LNCAP (cell line): Measurements from ENCODE around the gene SAMD11.

Experiments used
- TF ChIP-seq, protein P1 (sequence below): fragments of 450-650 bp; IDR thresholded peaks from 2 replicates; pipeline ENCODE4 v1.5.1; 2017; ENCODE audit warnings: mild to moderate bottlenecking

The SAMD11 gene

DNA sequence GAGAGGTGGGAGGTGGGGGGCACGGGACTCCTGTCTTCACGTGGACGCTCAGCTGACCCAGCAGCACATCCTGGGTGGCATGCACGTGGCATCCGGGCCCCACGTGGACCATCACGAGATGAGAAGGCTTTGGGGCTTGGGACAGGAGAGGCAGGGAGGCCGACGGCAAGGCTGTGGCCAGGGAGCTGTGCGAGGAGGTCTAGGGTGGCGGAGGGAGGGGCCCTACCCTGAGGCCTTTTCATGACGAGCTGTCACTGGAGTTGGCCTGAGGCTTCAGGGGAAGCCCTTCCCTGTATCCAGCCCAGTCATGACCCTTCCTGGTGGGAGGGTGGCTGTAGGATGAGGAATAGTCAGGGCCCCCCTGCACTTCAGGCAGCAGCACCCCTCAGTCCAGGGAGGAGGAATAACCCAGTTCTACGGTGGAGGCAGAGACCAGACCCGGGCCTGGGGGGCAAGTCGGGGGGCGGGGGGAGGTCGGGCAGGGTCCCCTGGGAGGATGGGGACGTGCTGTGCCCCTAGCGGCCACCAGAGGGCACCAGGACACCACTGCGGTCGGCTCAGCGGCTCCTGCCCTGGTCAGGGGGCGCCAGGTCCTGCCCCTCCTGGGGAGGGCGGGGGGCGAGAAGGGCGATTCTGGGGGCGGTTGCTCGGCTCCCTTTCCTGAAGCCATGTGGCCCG is 60.2 kb downstream of the SAMD11 start:
- TF ChIP-seq, protein P1, sequence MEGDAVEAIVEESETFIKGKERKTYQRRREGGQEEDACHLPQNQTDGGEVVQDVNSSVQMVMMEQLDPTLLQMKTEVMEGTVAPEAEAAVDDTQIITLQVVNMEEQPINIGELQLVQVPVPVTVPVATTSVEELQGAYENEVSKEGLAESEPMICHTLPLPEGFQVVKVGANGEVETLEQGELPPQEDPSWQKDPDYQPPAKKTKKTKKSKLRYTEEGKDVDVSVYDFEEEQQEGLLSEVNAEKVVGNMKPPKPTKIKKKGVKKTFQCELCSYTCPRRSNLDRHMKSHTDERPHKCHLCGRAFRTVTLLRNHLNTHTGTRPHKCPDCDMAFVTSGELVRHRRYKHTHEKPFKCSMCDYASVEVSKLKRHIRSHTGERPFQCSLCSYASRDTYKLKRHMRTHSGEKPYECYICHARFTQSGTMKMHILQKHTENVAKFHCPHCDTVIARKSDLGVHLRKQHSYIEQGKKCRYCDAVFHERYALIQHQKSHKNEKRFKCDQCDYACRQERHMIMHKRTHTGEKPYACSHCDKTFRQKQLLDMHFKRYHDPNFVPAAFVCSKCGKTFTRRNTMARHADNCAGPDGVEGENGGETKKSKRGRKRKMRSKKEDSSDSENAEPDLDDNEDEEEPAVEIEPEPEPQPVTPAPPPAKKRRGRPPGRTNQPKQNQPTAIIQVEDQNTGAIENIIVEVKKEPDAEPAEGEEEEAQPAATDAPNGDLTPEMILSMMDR, result peak; percentile 96

DNA sequence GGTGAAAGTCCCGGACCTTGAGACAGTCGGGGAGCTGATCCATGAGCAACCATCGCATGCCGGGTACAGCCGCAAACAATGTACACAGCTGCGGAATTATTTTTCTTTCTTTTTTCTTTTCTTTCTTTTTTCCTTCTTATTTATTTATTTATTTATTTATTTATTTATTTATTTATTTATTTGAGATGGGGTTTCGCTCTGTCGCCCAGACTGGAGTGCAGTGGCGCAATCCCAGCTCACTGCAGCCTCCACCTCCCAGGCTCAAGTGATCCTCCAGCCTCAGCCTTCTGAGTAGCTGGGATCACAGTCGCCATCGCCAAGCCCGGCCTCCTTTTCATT is 60.7 kb downstream of the SAMD11 start:
- TF ChIP-seq, protein P1, result peak; percentile 29; the same call in 1 of the 2 replicates

DNA sequence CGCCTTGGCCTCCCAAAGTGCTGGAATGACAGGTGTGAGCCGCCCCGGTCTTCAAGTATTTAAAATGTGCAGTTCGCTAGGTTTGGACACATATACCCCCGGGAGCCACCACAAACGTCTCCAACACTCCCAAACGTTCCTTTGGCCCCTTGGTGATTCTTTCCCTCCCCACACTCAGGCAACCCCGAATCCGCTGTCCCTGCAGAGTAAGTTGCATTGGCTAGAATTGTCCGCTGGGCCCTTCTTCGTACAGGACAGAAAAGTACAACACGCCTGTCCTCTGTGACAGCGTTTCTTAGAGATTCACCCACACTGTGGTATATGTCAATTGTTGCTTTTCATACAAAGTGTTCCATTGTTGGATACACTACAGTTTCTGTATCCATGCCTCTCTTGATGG is 61.4 kb downstream of the SAMD11 start:
- TF ChIP-seq, protein P1, result no peak

DNA sequence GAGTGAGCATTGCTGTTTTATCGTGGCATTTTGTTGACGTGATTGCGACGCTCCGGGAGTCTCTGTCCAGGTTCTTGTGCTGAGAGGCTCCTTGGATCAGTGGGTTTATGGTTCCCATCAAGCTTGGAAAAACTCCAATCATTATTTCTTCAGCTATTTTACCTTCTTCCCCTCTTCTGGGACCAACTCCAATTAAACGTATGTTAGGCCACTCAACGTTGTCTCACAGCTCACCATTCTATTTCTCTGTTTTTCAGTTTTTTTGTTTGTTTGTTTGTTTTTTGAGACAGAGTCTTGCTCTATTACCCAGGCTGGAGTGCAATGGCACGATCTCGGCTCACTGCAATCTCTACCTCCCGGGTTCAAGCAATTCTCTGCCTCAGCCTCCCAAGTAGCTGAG is 68.2 kb downstream of the SAMD11 start:
- TF ChIP-seq, protein P1, result no peak

DNA sequence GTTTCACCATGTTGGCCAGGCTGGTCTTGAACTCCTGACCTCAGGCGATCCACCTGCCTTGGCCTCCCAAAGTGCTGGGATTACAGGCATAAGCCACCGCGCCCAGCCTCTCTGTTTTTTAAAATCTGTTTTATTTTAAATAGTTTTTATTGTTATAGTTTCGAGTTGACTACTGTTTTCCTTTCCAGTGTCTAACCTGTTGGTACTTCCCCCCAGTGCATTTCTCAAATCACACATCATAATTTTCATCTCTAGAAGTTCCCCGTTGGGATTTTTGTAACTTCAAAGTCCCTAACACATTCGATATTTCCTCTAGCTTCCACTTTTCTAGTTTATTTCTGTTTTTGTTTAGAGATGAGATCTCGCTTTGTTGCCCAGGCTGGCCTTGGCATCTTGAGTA is 68.6 kb downstream of the SAMD11 start:
- TF ChIP-seq, protein P1, result no peak

DNA sequence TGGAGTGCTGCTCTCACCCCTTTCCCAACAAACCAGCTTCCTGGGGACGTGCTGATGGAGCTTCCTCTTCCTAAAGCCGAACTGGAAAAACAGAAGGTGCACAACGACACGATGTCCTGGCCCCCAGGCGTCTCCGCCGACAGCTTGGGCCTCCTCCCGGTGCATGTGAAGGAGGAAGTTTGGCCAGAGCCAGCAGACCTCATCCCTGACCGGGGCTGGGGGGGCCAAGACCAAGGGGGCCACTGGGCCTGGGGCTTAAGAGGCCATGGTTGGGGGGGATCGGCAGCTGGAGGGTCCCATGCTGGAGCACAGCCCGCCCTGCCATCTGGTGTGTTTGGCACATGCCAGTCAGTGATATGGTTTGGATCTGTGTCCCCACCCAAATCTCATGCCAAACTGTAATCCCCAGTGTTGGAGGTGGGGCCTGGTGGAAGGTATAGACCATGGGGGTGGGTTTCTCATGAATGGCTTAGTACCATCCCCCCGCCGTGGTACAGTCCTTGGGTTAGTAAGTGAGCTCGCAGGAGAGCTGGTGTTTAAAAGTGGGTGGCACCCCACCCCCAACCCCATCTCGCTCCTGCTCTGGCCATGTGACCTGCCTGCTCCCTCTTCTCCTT is 69.8 kb downstream of the SAMD11 start:
- TF ChIP-seq, protein P1, result no peak
